ENCODE data around the gene NUDT22.

Gene NUDT22

DNA sequence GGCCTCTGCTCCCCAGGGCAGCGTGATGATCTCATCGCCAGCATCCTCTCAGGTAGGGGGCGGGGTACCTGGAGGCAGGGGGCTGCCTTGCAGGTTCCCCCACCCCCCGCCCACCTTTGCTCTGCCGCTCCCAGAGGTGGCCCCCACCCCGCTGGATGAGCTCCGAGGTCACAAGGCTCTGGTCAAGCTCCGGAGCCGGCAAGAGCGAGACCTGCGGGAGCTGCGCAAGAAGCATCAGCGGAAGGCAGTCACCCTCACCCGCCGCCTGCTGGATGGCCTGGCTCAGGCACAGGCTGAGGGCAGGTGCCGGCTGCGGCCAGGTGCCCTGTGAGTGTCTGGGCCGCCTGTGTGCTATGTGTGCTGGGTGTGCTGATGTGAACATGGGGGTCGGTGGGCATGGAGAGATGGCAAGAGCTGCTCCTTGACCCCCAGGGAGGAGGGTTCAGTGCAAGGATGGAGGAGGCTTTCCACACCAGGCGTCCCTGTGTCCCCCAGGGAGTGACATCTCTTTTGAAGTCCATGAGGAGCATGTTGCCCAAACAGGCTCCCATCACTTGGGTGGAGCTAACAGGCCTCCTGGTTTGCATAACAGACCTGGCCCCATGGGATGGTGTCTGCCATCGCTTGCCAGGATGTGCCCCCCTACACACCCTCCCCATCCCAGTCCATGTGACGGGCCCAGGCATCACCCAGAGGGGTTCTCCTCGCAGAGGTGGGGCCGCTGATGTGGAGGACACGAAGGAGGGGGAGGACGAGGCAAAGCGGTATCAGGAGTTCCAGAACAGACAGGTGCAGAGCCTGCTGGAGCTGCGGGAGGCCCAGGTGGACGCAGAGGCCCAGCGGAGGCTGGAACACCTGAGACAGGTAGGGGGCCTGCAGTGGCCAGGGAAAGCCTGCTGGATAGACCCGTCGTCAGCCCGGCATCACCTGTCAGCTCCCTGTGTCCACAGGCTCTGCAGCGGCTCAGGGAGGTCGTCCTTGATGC is 39.4 kb downstream of the NUDT22 start:
- Histone ChIP-seq H4K20me1 (ENCODE audit: insufficient read depth, low read length) (no peaks in the 10 kb centered on the region), H2AFZ (ENCODE audit: low read depth, low read length) (no peak overlapping the region), H3K4me1 (ENCODE audit: low read length) (peaks cover 11% of the 10 kb centered on the region), H3K4me2 (ENCODE audit: low read length) (no peak overlapping the region), H3K27me3 (ENCODE audit: low read depth, low read length) (no peaks in the 10 kb centered on the region), H3K9me3 (ENCODE audit: insufficient read depth, low read length) (no peaks in the 10 kb centered on the region), H3K36me3 (replicated peaks; ENCODE audit: low read depth, low read length) (peaks cover 34% of the 10 kb centered on the region), H3K27ac (ENCODE audit: low read length) (no peak overlapping the region), H3K9ac (ENCODE audit: low read length) (no peak overlapping the region), H3K4me3 (ENCODE audit: low read length) (no peak overlapping the region), H3K79me2 (ENCODE audit: low read length) (peaks cover 4% of the 10 kb centered on the region; the same call in 1 of the 2 replicates)
- TF ChIP-seq, protein P1, sequence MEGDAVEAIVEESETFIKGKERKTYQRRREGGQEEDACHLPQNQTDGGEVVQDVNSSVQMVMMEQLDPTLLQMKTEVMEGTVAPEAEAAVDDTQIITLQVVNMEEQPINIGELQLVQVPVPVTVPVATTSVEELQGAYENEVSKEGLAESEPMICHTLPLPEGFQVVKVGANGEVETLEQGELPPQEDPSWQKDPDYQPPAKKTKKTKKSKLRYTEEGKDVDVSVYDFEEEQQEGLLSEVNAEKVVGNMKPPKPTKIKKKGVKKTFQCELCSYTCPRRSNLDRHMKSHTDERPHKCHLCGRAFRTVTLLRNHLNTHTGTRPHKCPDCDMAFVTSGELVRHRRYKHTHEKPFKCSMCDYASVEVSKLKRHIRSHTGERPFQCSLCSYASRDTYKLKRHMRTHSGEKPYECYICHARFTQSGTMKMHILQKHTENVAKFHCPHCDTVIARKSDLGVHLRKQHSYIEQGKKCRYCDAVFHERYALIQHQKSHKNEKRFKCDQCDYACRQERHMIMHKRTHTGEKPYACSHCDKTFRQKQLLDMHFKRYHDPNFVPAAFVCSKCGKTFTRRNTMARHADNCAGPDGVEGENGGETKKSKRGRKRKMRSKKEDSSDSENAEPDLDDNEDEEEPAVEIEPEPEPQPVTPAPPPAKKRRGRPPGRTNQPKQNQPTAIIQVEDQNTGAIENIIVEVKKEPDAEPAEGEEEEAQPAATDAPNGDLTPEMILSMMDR (IDR thresholded peaks at IDR 0.05; ENCODE audit: low read depth, low read length) = no peak
- TF ChIP-seq EZH2phosphoT487 (IDR thresholded peaks at IDR 0.05; ENCODE audit: low read depth) = no peak

DNA sequence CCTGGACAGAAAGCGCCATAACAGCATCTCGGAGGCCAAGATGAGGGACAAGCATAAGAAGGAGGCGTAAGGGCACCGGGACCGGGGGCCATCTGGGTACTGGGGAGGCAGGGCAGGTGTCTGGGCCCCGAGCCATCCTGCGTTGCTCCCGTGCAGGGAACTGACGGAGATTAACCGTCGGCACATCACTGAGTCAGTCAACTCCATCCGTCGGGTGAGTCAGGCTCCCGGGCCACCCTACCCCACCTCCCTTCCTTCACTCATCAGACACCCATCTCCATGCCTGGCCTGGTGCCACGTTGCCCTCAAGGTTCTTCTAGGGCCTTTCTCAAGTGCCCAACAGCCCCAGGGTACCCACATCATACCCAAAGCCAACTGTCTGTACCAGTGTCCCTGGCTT is 40.3 kb downstream of the NUDT22 start:
- no peak overlapping the region for H3K4me3 ChIP-seq (ENCODE audit: low read length)
- no peak for TF ChIP-seq EZH2phosphoT487 (IDR thresholded peaks at IDR 0.05; ENCODE audit: low read depth)
- TF ChIP-seq, protein P1 (IDR thresholded peaks at IDR 0.05; ENCODE audit: low read depth, low read length) = no peak
- no peak overlapping the region for H3K27ac ChIP-seq (ENCODE audit: low read length)
- peaks cover 10% of the 10 kb centered on the region for H3K4me1 ChIP-seq (ENCODE audit: low read length)
- H2AFZ ChIP-seq (ENCODE audit: low read depth, low read length) = no peak overlapping the region
- peaks cover 4% of the 10 kb centered on the region; the same call in 1 of the 2 replicates for H3K79me2 ChIP-seq (ENCODE audit: low read length)
- H4K20me1 ChIP-seq (ENCODE audit: insufficient read depth, low read length) = no peaks in the 10 kb centered on the region
- peaks cover 27% of the 10 kb centered on the region for H3K36me3 ChIP-seq (replicated peaks; ENCODE audit: low read depth, low read length)
- H3K27me3 ChIP-seq (ENCODE audit: low read depth, low read length) = no peaks in the 10 kb centered on the region
- H3K4me2 ChIP-seq (ENCODE audit: low read length) = no peak overlapping the region
- H3K9ac ChIP-seq (ENCODE audit: low read length) = no peak overlapping the region
- H3K9me3 ChIP-seq (ENCODE audit: insufficient read depth, low read length) = no peaks in the 10 kb centered on the region

DNA sequence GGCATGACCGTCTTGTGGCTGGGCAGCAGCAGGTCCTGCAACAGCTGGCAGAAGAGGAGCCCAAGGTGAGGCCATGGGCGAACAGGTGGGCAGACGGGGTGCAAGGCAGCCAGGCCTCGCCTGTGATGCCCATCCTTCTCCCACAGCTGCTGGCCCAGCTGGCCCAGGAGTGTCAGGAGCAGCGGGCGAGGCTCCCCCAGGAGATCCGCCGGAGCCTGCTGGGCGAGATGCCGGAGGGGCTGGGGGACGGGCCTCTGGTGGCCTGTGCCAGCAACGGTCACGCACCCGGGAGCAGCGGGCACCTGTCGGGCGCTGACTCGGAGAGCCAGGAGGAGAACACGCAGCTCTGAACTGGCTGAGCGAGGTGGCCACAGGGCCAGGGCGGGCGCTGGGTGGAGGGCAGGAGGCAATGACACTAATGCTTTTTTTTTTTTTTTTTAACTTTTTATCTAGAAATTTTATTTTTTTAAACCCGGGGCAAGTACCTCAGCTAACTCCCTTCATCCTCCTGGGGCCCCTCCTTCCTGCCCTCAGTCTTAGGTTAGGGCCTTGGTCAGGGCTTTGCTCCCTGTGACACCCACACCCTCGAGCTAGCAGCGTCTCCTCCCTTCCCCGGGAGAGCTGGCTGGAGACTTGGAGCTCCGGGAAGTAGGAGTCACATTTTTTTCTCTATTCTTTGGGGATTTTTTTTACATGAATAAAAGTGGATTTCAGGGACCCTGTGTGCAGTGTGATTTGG is 41.3 kb downstream of the NUDT22 start:
- Histone ChIP-seq H3K36me3 (replicated peaks; ENCODE audit: low read depth, low read length) (peaks cover 19% of the 10 kb centered on the region), H2AFZ (ENCODE audit: low read depth, low read length) (no peak overlapping the region), H3K4me2 (ENCODE audit: low read length) (no peak overlapping the region), H3K9ac (ENCODE audit: low read length) (no peak overlapping the region), H3K79me2 (ENCODE audit: low read length) (peaks cover 14% of the 10 kb centered on the region), H3K27ac (ENCODE audit: low read length) (no peak overlapping the region), H4K20me1 (ENCODE audit: insufficient read depth, low read length) (no peaks in the 10 kb centered on the region), H3K4me3 (ENCODE audit: low read length) (no peak overlapping the region), H3K4me1 (ENCODE audit: low read length) (peaks cover 18% of the 10 kb centered on the region), H3K9me3 (ENCODE audit: insufficient read depth, low read length) (no peaks in the 10 kb centered on the region), H3K27me3 (ENCODE audit: low read depth, low read length) (no peaks in the 10 kb centered on the region)
- no peak for TF ChIP-seq EZH2phosphoT487 (IDR thresholded peaks at IDR 0.05; ENCODE audit: low read depth)
- TF ChIP-seq, protein P1 (IDR thresholded peaks at IDR 0.05; ENCODE audit: low read depth, low read length) = no peak

All from OCI-LY3 (cell line).